ENCODE measurements around the gene BLVRA.

The BLVRA gene

GRCh38 chr7:43750016-43750887, 8.2 kb upstream of the BLVRA start:
- DNase-seq, result no peak

DNA sequence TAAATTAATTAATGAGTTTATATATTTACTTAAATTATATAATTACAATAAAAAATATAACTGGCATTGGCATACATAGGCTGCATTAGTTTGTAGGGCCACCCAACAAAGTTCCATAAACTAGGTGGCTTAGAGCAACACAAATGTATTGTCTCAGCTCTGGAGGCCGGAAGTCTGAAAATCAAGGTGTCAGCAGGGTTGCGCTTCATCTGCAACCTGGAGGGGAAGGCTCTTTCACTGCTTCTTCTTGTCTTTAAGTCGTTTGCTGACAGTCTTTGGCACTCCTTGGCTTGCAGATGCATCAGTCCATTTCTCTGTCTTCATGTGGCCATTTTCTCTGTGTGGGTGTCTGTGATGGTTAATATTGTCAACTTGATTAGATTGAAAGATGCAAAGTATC, 6.1 kb upstream of the BLVRA start:
- no peak for DNase-seq

DNA sequence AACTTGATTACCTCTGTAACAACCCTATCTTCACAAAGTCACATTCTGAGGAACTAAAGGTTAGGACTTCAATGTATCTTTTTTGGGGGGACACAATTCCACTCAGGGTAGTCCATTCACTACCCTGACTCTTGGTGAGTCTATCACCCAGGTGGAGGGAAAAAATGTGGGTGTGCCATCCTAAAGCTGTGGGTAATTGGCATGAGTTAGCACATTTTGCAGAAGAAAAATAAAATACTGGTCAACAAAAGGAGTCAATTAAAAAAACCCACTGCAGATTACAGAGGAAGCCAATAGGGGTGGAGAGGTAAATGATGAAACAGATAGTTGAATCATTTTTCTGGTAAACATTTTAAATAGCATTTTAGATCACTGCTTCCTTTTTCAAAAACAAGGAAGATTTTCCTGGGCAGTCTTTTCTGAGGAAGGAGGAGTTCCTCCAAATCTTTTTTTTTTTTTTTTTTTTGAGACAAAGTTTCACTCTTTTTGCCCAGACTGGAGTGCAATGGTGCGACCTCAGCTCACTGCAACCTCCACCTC, 5.1 kb upstream of the BLVRA start:
- DNase-seq, result no peak

DNA sequence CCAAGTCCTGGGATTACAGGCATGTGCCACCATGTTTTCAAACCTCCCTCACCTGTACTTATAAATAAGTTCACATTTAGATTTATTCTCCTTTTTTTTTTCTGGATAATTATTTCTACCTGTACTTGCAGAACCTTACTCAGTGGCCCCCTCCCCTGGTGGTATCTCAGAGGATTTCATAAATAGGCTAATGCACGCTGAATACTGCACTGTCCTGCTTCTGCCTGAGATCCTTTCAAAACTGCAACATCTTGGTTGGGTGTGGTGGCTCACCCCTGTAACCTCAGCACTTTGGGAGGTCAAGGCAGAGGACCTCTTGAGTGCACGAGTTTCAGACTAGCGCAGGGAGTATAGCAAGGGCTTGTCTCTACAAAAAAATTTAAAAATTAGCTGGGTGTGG, 4.6 kb upstream of the BLVRA start:
- no peak for DNase-seq

DNA sequence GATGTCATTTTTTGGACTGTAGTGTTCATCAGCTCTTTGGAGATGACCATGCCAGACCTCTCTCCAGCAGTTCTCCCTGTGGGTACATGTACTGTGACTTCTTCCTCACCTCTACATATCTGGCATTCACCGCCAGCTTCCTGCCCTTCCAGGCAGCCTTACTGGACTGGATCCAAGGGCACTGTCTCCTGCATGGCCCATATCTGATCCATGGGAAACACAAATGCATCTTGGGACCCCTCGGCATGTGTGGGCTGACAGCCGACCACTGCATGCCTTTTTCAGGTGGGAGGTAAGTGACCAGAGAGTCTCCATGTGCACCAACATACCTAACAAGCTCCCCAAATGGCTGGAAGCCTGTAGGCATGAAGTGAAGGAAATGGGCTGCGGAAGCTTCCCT, 3.9 kb upstream of the BLVRA start:
- DNase-seq, result no peak

DNA sequence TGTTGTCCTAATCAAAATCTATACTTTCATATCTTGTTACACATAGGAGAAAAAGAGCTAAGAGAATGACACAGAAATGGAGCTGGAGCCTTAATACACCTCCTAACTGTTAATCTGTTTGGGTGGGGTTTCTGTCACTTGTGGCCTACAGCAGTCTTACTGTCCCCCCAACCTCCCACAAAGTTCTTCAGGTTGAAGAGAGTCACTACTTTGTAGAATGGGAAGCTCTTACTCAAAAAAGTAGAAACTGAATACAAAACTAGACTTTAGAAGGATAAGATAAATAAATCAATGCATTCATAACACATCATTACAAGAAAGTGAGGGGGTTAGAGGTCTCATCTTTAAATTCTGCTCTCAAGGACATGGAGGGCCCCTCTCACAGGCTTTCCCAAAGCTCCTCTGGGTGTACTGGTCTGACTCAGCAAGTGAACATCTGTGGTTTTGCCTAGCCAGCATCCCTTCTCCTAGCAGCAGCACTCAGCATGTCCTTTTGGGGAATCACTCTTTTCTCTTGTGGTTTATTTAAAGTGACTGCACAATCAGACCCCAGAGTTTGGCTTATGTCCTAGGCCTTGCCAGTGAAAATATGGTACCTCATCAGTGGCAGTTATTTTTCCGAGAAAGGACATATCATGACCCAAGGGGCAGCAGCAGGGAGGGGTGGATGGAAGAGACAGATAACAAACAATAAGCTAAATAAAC, 2.0 kb upstream of the BLVRA start:
- DNase-seq, result peak in 1 of 5 experiments; percentile 16

DNA sequence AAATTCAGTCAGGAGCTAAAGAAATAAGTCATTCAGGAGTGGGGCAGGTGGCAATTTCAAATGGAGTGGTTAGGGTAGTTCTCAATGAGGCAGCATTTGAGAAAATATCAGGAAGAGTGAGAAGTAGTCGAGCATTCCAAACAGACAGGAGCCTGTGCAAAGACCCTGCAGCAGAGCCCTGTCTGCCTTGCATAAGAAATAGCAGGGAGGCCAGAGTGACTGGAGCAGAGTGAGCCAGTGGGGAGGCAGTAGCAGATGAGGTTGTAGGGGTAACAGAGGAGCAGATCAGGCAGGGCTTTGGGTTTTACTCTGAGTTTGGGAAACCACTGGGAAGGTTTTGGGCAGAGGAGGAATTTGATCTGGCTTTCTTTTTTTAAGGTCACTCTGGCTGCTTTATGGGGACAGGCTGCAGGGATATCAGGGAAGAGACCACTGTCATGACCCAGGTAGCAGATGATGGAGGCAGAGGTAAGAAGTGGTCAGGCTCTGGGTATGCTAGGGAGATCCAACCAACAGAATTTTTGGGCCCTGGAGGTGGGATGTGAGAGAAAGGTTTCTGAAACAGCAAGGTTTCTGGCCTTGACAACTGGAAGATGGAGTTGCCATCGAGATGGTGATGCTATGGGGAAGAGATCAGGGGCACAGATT, 1.3 kb upstream of the BLVRA start:
- DNase-seq, result no peak

GRCh38 chr7:43758822-43759683, 573 bp downstream of the BLVRA start:
- peak in 4 of 5 experiments; percentile 23 to 56 (median 41) for DNase-seq

DNA sequence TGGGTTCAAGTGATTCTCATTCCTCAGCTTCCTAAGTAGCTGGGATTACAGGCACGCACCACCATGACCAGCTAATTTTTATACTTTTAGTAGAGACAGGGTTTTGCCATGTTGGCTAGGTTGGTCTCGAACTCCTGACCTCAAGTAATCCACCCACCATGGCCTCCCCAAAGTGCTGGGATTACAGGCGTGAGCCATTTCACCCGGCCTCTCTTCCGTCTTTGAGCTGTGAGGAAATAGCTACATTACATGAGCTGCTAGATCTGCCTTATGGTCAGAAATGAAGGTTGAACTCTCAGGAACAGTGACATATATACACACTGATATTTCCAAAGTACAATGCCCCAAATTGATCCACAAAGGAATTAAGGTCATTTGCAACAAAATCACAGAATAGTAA, 2.4 kb downstream of the BLVRA start:
- no peak for DNase-seq

DNA sequence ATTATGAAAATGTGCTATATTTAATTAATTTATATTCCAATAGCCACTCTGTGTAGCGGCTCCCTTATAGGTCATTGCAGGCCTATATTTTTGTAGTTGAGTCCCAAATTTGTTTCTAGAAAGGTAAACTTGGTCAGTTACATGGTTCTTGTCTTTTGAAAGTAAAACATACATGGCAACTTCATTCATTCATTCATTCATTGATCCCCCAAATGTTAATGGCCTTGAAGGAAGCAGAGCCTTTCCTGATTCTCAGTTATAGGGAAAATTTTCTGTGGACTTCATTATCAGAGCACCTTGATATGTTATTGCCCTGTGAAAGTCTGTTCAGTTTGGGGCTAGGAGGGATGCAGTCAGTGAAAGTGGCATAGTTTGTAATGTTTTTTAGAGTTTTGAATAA, 2.9 kb downstream of the BLVRA start:
- DNase-seq, result no peak

DNA sequence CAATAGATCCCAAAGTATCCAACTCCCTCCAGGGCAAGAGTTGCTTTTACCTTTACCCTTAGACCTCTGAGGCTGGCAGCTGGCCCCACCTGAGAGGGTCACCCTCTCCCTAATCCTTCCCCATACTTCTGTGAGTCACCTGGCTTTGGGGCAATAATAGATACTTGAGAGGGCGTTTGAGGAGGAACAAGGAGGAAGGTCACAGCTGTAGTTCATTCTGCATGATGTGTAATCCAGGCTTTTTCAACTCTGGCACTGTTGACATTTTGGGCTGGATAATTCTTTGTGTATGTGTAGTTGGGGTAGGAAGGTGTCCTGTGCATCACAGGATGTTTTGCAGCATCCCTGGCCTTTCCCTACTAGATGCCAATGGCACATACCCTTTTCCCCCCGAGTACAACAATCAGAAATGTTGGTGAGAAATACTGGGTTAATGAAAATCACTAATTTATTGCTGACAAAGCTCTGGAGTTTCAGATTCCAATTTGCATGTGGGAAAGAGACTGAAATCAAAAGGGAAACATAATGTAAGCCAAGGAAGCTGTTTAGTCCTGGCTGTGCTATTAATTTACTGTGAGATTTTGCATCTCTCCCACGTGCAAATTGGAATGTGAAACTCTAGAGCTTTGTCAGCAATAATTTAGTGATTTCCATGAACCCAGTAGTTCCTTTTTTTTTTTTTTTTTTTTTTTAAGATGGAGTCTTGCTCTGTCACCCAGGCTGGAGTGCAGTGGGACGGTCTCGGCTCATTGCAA, 3.6 kb downstream of the BLVRA start:
- DNase-seq, result no peak

- DNase-seq, result no peak
Observed at GRCh38 chr7:43763183-43763582, 4.7 kb downstream of the BLVRA start.

GRCh38 chr7:43764039-43764761, 5.7 kb downstream of the BLVRA start:
- peak in 1 of 5 experiments; percentile 20 for DNase-seq

GRCh38 chr7:43764807-43765491, 6.5 kb downstream of the BLVRA start:
- DNase-seq, result no peak

DNA sequence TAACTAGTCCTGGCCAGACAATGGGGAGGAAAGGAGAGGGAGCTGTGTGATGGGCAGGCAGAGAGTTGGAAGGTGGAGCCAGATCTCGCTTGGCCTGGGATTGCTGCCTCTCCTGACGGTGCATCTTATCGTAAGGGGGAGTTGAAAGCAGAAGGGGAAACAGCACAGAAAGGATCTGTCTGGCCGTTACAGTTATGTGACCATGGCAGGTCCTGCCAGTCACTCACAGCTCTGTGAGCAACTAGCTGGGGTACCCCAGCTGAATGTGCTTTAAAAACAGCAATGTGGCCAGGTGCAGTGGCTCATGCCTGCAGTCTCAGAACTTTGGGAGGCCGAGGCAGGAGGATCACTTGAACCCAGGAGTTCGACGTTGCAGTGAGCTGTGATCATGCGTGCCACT, 8.1 kb downstream of the BLVRA start:
- no peak for DNase-seq

GRCh38 chr7:43767311-43767710, 8.8 kb downstream of the BLVRA start:
- no peak for DNase-seq

DNA sequence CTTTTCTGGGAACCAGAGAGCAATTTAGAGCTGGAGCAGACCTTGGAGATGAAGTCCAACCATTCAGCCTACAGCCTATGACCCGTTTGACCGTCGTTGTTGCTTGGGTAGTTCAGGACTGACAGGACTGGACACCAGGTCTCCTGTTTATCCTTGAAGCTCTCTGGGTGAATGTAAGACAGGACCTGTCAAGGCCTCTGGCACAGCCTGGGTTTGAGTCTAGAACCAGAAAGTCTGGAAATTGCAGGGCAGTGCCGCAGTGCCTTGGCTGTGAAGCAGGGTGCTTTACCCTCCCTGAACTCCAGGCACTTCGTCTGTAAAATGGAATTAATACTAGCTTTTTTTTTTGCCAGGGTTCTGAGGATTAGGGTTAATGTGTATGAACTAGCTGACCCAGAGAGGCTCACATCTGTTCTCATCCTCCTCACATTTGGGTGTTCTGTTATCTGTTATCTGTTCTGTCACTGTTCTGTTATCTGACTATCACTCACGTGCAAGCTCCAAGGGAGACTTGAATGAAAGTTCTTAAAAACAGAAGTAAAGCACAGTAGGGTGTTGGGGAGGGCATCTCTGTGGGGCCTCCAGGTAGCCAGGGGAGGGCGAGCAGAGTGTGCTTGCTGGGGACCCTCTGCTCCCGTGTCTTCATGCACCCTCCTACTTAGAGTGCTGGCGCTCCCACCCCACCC, 9.9 kb downstream of the BLVRA start:
- DNase-seq, result peak in 1 of 5 experiments; percentile 30

DNA sequence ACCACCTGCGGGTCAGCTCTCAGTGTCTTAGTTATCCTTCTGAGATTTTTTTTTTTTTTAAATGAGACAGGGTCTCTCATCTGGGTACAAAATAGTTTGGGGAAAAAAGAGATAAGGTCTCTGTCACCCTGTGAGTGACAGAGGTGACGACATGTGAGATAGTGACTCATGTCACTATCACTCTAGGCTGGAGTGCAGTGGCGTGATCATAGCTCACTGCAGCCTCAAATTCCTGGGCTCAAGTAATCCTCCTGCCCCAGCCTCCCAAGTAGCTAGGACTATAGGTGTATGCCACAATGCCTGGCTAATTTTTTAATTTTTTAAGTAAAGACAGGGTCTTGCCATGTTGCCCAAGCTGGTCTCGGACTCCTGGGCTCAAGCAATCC, 10.4 kb downstream of the BLVRA start:
- no peak for DNase-seq

DNA sequence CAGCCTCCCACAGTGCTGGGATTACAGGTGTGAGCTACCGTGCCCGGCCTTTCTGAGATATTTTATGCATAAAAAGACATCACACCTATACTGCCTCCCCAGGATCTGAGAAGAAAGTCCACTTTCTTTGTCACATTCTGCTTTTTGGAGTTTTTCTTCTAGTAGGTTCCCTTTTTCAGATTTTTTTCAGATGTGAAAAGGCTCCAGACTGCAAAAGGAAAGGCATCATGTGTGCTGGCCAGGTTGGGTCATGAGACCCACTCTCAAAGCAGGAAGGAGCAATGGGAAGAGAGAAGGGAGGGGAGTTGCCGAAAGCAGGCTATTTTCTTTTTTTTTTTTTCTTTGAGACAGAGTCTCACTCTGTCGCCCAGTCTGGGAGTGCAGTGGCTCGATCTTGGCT, 10.8 kb downstream of the BLVRA start:
- DNase-seq, result no peak
